ENCODE results near the gene EFNA5. TPM values are rescaled to one million over a fixed set of nuclear protein-coding genes. Genes with fewer than 3 reads are reported as not detected.

The EFNA5 gene
- polyA plus RNA-seq, 1 of the 3 experiments (the other 2 are of a cell fraction): 0.81 TPM

- DNase-seq: no peak
- no peaks in the 10 kb centered on the region for H3K27me3 ChIP-seq (ENCODE audit: insufficient read depth)
- H3K27ac ChIP-seq (ENCODE audit: low read depth in 2 of 2, low read length in 1 of 2): no peak overlapping the region
- ChIA-PET POLR2A (no interaction called here), CTCF (no interaction called here)
- no peaks in the 10 kb centered on the region for H3K9me3 ChIP-seq
- H3K36me3 ChIP-seq (replicated peaks in 1 of 2; ENCODE audit: control insufficient read depth in 1 of 2, insufficient read depth in 2 of 2, low read length in 1 of 2): no peaks in the 10 kb centered on the region
- no peak overlapping the region for H3K9ac ChIP-seq
- 93% methylated on average over 9 of the region's 9 CpGs for WGBS (ENCODE audit: low lambda C conversion rate)
- no peak overlapping the region for H2AFZ ChIP-seq (ENCODE audit: low read depth)
- H3F3A ChIP-seq (replicated peaks; ENCODE audit: insufficient read depth): no peaks in the 10 kb centered on the region
- H3K4me2 ChIP-seq: no peak overlapping the region
- no peak for TF ChIP-seq EP300 (IDR thresholded peaks at IDR 0.05; ENCODE audit: borderline replicate concordance in 1 of 2, low read depth in 1 of 2, low read length in 1 of 2)
- TF ChIP-seq REST (IDR thresholded peaks at IDR 0.05; ENCODE audit: low read depth, low read length): no peak
- no peak overlapping the region for H3K4me3 ChIP-seq (ENCODE audit: low read depth in 2 of 2, low read length in 1 of 2)
- no peaks in the 10 kb centered on the region for H4K20me1 ChIP-seq (ENCODE audit: insufficient read depth)
- no peaks in the 10 kb centered on the region for H3K79me2 ChIP-seq (ENCODE audit: insufficient read depth)
- H3K9me2 ChIP-seq: no peaks in the 10 kb centered on the region
- H3K4me1 ChIP-seq (ENCODE audit: control insufficient read depth in 1 of 2, insufficient read depth in 2 of 2, low read depth in 1 of 2, low read length in 1 of 2): no peaks in the 10 kb centered on the region
These were observed 339.8 kb downstream of the EFNA5 start for GRCh38 chr5:107330903-107331302.

GRCh38 chr5:107329850-107330249 lies 340.9 kb downstream of the EFNA5 start:
- H4K20me1 ChIP-seq (ENCODE audit: insufficient read depth): no peaks in the 10 kb centered on the region
- no peak overlapping the region for H3K9ac ChIP-seq
- H3K79me2 ChIP-seq (ENCODE audit: insufficient read depth): no peaks in the 10 kb centered on the region
- no peak overlapping the region for H3K27ac ChIP-seq (ENCODE audit: low read depth in 2 of 2, low read length in 1 of 2)
- no peaks in the 10 kb centered on the region for H3F3A ChIP-seq (replicated peaks; ENCODE audit: insufficient read depth)
- DNase-seq: no peak
- no peaks in the 10 kb centered on the region for H3K36me3 ChIP-seq (replicated peaks in 1 of 2; ENCODE audit: control insufficient read depth in 1 of 2, insufficient read depth in 2 of 2, low read length in 1 of 2)
- H3K9me3 ChIP-seq: no peaks in the 10 kb centered on the region
- ChIA-PET CTCF (no interaction called here), POLR2A (no interaction called here)
- TF ChIP-seq POLR2AphosphoS5 (IDR thresholded peaks at IDR 0.05; ENCODE audit: low read depth, low read length): no peak
- TF ChIP-seq FOXM1 (IDR thresholded peaks at IDR 0.05; ENCODE audit: low read depth): no peak
- no peak for TF ChIP-seq TCF12 (IDR thresholded peaks at IDR 0.05)
- no peak for TF ChIP-seq FOXJ3 (CRISPR knock-in tag; IDR thresholded peaks at IDR 0.05)
- no peak for TF ChIP-seq MAX (IDR thresholded peaks at IDR 0.05; ENCODE audit: low read depth)
- no peak for TF ChIP-seq RAD21 (IDR thresholded peaks at IDR 0.05; ENCODE audit: low read length)
- no peak for TF ChIP-seq JUND (IDR thresholded peaks at IDR 0.05)
- no peak for TF ChIP-seq RFX5 (IDR thresholded peaks at IDR 0.05; ENCODE audit: low read length)
- no peak for TF ChIP-seq SIN3A (IDR thresholded peaks at IDR 0.05; ENCODE audit: borderline replicate concordance, low read depth, low read length)
- no peak for TF ChIP-seq TAF1 (IDR thresholded peaks at IDR 0.05; ENCODE audit: borderline replicate concordance, low read depth, low read length)
- no peak for TF ChIP-seq USF2 (IDR thresholded peaks at IDR 0.05; ENCODE audit: borderline replicate concordance, low read depth, low read length)
- no peak for TF ChIP-seq ELF1 (IDR thresholded peaks at IDR 0.05)
- no peak for TF ChIP-seq RCOR1 (IDR thresholded peaks at IDR 0.05; ENCODE audit: low read length)
- no peak for TF ChIP-seq EP300 (IDR thresholded peaks at IDR 0.05; ENCODE audit: borderline replicate concordance in 1 of 2, low read depth in 1 of 2, low read length in 1 of 2)
- no peak overlapping the region for H2AFZ ChIP-seq (ENCODE audit: low read depth)
- H3K4me2 ChIP-seq: no peak overlapping the region
- H3K9me2 ChIP-seq: no peaks in the 10 kb centered on the region
- no peaks in the 10 kb centered on the region for H3K27me3 ChIP-seq (ENCODE audit: insufficient read depth)
- H3K4me3 ChIP-seq (ENCODE audit: low read depth in 2 of 2, low read length in 1 of 2): no peak overlapping the region
- no peaks in the 10 kb centered on the region for H3K4me1 ChIP-seq (ENCODE audit: control insufficient read depth in 1 of 2, insufficient read depth in 2 of 2, low read depth in 1 of 2, low read length in 1 of 2)

Measured in SK-N-SH (cell line).